NK-92 treated with Interleukin-12 subunit alpha and Interleukin-12 subunit beta, amount 100 ng/mL, for 24 hours (cell line): ENCODE results near the gene HELZ.
"Not testable (repeated sequence)": the region's sequence is repeated elsewhere in the genome, so short reads cannot be mapped to it uniquely, and the experiment has no call there.

Experiments
- DNase-seq: peaks from one replicate; lab custom pipeline; 2025; lab: John Stamatoyannopoulos, UW

The HELZ gene, protein sequence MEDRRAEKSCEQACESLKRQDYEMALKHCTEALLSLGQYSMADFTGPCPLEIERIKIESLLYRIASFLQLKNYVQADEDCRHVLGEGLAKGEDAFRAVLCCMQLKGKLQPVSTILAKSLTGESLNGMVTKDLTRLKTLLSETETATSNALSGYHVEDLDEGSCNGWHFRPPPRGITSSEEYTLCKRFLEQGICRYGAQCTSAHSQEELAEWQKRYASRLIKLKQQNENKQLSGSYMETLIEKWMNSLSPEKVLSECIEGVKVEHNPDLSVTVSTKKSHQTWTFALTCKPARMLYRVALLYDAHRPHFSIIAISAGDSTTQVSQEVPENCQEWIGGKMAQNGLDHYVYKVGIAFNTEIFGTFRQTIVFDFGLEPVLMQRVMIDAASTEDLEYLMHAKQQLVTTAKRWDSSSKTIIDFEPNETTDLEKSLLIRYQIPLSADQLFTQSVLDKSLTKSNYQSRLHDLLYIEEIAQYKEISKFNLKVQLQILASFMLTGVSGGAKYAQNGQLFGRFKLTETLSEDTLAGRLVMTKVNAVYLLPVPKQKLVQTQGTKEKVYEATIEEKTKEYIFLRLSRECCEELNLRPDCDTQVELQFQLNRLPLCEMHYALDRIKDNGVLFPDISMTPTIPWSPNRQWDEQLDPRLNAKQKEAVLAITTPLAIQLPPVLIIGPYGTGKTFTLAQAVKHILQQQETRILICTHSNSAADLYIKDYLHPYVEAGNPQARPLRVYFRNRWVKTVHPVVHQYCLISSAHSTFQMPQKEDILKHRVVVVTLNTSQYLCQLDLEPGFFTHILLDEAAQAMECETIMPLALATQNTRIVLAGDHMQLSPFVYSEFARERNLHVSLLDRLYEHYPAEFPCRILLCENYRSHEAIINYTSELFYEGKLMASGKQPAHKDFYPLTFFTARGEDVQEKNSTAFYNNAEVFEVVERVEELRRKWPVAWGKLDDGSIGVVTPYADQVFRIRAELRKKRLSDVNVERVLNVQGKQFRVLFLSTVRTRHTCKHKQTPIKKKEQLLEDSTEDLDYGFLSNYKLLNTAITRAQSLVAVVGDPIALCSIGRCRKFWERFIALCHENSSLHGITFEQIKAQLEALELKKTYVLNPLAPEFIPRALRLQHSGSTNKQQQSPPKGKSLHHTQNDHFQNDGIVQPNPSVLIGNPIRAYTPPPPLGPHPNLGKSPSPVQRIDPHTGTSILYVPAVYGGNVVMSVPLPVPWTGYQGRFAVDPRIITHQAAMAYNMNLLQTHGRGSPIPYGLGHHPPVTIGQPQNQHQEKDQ (N-terminal part only)

DNA sequence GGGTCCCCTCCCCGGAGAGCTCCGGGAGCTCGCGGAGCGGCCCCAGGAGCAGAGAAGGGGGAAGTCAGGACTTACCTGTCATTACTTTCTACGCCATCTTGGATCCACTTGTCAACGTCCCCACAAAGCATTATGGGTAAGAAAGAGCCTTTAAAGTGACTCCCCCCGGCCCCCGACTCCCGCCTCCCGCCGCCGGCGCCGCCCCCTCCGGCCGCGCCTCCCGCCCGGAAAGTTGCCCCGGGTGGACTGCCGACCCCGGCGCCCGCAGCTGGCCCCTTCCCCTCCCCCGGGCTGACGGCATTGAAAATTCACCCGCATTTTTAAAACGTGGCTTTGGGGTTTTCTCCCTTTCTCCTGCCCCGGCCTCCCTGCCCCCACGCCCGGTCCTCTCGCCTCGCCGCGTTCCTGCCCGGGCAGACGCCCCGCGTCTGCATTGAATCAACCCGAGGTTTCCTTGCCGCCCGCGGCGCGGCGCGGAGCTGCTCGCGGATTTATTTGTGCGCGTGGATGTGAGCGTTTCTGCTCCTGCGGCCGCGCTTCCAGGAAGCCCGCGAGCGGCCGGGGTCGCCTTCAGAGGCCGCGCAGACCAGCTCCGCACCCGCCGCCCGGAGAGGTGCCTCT lies at the start of gene HELZ:
HELZ (minus strand) TSS at position 124 of the 621 bp plus-strand sequence. CDS start 26,392 bp downstream, outside the sequence.
- peak; percentile 66 for DNase-seq

DNA sequence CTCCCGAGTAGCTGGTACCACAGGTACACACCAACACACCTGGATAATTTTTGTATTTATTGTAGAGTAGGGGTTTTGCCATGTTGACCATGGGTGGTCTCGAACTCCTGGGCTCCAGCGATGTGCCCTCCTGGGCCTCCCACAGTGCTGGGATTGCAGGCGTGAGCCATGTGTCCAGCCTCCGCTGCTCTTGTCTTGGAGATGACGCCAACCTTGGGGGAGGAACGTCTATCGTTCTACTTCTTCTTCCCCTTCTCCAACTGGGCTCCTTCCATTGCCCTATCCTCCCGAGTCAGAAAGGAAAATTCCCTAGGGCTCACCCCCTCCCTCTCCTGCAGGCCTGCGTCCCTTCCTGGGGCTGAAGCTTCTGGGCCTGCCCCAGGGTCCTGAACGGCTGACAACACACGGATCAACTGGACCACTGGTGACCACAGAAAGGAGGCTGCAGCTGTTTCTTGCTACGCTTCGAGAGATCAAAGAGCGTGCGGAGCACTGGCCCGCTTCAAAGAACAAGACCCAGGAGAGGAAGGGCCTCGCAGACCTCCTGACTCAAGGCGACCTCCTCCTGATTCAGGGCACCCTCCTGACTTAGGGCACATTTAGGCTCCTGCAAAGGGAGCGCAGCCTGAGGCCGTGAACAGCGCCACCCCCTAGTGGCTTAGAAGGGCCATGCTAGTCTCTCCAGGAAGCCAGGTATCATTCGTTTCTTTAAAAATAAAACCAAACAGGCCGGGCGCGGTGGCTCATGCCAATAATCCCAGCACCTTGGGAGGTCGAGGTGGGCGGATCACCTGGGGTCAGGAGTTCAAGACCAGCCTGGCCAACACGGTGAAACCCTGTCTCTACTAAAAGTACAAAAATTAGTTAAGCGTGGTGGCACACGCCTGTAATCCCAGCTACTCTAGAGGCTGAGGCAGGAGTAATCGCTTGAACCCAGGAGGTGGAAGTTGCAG lies 48.5 kb upstream of the HELZ start:
- DNase-seq, result peak; percentile 54

DNA sequence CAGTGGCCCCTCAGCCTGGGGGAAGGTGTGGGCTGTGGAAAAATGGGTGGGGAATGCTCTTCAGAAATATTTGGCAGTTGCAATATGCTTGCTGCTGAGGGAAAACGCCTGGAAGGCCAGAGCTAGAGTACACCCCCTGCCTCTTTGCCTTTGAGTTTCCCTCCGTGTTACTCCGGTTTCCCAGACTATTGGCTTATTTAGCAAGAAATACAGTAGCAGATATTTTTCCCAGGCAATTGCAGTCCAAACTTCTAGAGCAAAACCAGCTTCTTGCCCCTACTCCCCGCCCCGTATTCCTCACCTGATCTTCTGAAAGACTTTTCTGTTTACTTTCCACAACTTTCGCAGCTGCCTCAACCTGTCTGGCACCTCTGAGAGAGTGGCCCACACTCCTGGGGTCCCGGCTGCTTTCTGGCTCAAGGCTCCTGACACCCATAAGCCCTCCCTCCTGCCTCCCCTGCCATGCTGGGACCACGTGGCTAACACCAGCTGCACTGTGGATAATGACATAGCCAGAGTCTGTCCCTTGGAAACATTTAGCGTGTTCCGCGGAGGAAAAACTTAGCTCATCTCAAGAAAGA lies 45.8 kb upstream of the HELZ start:
- DNase-seq, result no peak

DNA sequence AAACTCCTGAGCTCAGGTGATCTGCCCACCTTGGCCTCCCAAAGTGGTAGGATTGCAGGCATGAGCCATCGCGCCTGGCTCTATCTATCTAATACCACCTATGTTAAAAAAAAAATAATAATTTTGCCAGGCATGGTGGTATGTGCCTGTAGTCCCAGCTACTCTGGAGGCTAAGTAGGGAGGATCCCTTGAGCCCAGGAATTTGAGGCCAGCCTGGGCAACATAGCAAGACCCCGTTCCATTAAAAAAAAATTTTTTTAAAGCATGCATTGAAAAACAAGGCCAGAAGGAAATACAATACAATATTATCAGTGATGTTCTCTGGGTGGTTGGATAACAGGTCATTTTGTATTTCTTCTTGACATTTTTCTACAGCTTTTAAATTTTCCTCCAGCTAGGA lies 45.2 kb upstream of the HELZ start:
- no peak for DNase-seq

DNA sequence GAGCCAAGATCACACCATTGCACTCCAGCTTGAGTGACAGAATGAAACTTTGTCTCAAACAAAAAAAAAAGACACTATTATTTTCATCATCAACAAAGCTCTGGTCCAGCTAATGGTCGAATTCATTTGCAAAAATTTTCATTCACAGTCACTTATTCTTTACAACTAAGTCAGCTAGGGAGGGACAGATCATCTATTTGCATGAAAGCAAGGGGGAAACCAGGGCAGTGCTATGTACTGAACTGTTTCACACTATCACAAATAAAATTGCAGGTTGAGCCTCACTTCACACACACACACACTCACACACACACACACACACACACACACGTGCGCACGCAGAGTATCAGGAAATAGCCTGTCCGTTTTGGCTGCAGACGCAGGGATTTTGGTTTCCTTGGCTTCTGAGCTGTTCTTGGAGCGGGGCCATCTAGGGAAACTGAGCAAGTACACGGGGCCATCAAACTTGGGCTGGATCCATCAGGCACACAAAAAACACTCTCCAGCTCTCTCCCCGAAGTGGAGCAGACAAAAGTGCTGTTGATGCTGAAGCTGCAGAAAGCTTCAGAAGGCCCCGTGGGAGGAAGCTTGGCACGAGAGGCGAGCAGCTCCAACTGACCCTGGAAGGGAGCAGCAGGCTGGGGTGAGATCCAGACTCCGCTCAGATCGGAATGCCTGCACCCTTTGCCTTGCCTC lies 44.3 kb upstream of the HELZ start:
- DNase-seq, result no peak

DNA sequence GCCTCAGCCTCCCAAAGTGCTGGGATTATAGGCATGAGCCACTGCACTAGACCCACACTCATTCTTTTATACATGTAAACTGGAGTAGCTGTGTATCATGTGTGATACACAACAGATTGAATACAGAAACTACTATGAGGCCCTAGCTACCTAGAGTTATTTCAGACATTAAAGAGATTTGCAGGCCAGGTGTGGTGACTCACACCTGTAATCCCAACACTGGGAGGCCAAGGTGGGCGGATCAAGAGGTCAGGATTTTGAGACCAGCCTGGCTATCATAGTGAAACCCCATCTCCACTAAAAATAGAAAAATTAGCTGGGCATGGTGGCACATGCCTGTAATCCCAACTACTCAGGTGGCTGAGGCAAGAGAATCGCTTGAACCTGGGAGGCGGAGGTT lies 41.8 kb upstream of the HELZ start:
- not testable (repeated sequence) for DNase-seq

DNA sequence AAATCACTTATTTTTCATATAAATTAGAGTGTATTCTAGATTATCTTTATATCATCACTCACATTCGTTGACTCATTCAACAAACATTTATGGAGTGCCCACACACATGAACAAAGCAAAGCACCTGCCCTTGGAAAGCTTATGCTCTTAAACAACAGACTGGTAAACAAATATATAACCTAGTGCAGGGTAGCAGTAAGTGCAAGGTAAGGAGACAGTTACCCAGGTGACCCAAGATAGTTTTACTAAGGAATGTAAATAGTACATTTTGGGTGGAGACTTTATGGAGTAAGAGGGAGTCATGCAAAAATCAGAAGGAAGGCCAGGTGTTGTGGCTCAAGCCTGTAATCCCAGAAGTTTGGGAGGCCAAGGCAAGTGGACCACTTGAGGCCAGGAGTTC lies 40.4 kb upstream of the HELZ start:
- no peak for DNase-seq

DNA sequence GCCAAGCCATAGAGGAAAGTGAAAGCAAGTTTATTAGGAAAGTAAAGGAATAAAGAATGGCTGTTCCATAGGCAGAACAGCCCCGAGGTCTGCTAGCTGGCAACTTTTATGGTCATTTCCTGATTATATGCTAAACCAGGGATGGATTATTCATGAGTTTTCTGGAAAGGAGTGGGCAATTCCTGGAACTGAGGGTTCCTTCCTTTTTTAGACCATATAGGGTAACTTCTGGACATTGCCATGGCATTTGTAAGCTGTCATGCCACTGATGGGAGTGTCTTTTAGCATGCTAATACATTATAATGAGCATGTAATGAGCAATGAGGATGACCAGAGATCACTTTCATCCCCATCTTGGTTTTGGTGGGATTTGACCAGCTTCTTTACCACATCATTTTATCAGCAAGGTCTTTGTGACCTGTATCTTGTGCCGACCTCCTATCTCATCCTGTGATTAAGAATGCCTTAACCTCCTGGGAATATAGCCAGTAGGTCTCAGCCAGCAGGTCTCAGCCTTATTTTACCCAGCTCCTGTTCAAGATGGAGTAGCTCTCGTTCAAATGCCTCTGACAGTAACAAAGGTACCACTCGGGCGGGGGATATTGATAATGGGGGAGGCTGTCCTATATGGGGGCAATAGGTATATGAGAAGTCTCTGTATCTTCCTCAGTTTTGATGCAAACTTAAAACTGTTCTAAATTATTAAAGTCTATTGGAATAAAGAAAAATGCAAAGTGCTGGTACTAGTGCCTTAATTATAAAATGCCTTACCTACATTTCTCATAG lies 38.9 kb upstream of the HELZ start:
- no peak for DNase-seq

DNA sequence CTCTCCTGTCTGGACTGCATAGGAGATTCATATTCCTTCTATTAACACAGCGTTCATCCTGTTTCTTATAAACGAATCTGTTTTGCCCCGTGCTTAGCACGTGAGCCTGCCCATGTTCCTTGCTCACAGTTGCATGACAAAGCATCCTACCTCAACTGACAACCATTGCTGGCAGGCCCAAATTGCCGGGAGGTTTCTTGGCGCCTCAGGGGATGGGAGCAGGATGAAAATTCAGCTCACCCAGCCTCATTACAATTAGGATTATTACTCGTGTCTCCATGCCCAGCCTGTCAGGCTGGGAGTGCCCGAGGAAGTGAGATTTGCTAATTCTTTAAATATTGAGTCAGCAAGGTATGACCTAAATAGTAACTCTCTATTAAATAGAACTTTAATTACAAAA lies 36.7 kb upstream of the HELZ start:
- DNase-seq, result no peak

DNA sequence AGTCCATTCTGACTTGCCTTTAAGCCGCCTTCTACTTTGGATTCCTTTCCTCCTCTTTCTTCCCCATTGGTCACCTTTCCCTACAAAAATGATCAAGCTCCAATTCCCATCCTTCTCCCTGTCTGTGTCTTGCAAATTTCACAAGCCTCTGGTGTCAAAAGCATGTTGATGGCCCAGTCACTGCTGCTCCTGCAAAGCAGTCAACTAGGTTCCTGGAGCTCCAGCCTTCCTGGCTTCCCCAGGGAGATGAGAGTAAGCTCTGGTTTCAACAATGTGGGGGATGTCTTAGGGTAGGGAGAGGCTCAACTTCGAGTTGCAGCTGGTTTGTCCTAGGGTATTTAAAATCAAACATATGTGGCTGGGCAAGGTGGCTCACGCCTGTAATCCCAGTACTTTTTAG lies 36.1 kb upstream of the HELZ start:
- DNase-seq, result no peak

DNA sequence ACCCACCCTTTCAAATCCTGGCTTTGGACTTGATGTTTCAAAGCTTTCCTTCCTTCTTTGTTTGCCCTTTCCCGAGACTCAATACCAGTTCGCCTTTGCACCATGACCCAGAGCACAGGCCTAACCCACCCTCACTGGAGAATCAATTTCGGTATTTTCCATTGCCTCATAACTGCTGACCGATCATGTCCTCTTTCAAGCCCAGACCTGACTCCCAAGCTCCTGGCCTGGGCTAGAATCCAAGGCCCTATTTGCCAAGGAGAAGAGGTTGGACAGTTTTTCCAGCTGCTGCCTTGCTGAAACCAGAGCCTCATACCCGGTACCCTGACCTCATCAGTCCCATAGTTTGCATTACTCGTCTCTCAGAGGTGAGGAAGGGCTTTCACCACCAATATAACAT lies 35.3 kb upstream of the HELZ start:
- DNase-seq, result no peak

DNA sequence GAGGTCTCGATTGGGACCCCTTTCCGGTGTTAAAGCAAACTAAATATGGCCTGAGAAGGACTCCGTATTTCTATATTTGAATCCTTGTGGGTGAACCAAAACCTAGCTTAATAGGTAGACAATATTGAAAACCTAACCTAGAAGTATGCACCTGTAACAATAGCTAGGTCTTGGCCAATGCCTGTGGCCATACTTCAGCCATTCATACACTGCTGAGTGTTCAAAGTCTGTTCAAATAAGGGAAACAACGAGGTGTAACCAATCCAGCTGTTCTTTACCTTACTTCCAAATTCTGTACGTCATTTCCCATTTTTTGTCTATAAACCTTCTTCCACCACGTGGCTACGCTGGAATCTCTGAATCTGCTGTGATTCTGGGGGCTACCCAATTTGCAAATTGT lies 34.1 kb upstream of the HELZ start:
- DNase-seq, result no peak

DNA sequence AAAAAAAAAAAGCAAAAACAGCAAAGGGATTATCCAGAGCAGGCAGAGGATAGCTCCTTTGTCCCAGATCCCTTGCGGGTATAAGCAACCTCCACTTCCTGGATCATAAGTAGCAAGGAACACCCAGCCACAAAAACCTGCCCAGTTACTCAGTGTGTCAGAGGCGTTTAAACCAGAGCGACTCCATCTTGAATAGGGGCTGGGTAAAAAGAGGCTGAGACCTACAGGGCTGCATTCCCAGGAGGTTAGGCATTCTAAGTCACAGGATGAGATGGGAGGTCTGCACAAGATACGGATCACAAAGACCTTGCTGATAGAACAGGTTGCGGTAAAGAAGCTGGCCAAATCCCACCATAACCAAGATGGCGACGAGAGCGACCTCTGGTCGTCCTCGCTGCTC lies 33.4 kb upstream of the HELZ start:
- no peak for DNase-seq

DNA sequence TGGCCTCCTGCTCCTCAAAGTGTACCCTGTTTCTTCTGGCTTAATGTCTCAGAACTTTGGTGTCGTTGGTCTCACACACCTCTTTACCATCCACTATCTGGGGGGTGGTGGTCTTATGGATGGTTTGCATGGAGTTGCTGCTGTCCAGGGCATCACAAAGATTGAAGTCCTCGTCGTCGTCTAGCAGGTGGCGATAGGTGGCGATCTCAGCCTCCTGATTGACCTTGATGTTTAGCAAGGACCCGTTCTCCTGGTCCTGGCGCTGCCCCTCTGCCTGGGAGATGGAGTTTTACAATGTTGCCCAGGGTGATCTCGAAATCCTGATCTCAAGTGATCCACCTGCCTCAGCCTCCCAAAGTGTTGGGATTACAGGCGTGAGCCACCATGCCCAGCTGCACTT lies 31.1 kb upstream of the HELZ start:
- DNase-seq, result no peak

DNA sequence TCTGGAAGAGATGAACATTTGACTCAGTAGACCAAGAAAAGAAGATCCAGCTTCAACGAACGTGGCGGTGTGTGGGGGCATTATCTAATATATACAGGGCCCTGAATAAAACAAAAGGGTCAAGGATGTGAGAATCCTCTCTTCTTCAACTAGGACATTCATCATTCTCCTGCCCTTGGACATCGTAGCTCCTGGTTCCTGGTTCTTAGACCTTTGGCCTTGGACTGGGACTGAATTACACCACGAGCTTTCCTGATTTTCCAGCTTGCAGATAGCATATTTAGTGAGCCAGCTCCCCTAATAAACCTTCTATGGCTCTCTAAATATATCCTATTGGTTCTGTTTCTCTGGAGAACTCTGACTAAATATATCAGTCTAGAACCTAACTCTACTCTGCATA lies 29.5 kb upstream of the HELZ start:
- no peak for DNase-seq

DNA sequence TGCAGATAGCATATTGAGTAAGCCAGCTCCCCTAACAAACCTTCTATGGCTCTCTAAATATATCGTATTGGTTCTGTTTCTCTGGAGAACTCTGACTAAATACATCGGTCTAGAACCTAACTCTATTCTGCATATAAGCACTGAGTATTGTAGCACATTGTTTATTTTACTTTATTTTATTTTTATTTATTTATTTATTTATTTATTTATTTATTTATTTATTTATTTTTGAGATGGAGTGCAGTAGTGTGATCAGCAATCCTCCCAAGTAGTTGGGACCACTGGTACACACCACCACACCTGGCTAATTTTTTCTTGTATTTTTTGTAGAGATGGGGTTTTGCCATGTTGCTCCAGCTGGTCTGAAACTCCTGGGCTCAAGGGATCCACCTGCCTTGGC lies 28.9 kb upstream of the HELZ start:
- DNase-seq, result no peak

DNA sequence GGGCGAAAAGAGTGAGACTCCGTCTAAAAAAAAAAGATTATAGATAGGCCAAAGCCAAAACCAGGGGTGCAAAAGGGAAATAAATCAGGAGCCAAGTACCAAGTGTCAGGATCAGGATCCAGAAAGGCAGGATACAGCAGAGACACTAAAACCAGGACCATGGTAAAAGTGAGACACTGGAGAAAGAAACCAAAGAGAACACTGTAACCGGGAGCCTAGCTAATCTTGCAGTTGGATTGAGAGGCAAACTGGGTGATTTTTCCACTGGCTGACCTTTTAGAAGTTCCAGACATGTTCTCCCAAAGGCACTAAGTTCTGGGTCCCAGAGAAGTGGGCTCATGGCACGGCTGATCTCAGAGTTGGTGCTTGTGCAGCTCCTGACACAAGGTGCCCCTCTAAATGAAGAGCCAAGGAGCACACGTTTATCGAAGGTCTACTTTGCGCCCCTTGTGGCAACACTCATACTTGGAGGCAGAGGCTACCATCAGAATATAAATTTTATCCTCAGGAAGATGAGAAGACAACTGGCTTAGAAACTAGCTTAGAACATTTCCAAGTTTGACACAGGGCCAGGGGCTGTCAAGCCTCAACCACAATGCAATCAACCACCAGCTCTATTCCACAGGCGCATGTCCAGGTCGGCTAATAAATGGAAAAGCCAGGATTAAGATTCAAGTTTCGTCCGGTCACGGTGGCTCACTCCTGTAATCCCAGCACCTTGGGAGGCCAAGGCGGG lies 27.5 kb upstream of the HELZ start:
- no peak for DNase-seq

DNA sequence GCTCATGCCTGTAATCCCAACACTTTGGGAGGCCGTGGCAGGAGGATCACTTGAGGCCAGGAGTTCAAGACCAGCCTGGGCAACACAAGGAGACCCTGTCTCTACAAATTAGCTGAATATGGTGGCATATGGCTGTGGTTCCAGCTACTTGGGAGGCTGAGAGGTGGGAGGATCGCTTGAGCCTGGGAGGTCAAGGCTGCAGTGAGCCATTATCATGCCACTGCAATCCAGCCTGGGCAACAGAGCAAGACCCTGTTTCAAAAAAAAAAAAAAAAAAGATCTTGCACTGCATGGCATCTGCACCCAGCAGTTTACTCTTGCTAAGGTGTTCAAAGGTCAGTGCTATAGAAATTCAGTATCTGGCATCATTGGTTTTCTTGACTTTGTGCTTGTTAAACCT lies 26.2 kb upstream of the HELZ start:
- not testable (repeated sequence) for DNase-seq
